Mesendoderm (in vitro differentiated cells): ENCODE results near the gene PPP4R1.

Experiments used
- DNase-seq: peaks from one replicate; pipeline ENCODE4 v3.0.0; 2013
- H2AK5ac ChIP-seq: 2 replicates; pipeline ENCODE4 v1.6.1; 2013; ENCODE audit warnings: low read length, inconsistent platforms
- H2BK120ac ChIP-seq: 2 replicates; pipeline ENCODE4 v1.6.1; 2013; ENCODE audit warnings: low read depth, mild to moderate bottlenecking, low read length, moderate library complexity, mixed read lengths
- H2BK15ac ChIP-seq: replicated peaks from 2 replicates; pipeline ENCODE4 v1.6.1; 2013; ENCODE audit warnings: low read depth, mild to moderate bottlenecking, moderate library complexity
- H2BK5ac ChIP-seq: 2 replicates; pipeline ENCODE4 v1.6.1; 2013; ENCODE audit warnings: low read length, inconsistent platforms
- H3K18ac ChIP-seq: 2 replicates; pipeline ENCODE4 v1.6.1; 2013; ENCODE audit warnings: mild to moderate bottlenecking, low read length, mixed read lengths
- H3K23ac ChIP-seq: one replicate; pipeline ENCODE4 v1.6.1; 2013; ENCODE audit warnings: low read length
- H3K27ac ChIP-seq: 2 replicates; pipeline ENCODE4 v1.5.1; 2013; ENCODE audit warnings: low read depth, mild to moderate bottlenecking, inconsistent platforms, low read length, moderate library complexity
- H3K27me3 ChIP-seq: 2 replicates; pipeline ENCODE4 v1.6.1; 2013; ENCODE audit warnings: low read length, control low read depth, mild to moderate bottlenecking, inconsistent platforms; ENCODE audit not compliant: insufficient read depth, poor library complexity
- H3K36me3 ChIP-seq: 2 replicates; pipeline ENCODE4 v1.6.1; 2013; ENCODE audit warnings: low read length, inconsistent platforms; ENCODE audit not compliant: control insufficient read depth, insufficient read depth
- H3K4ac ChIP-seq: one replicate; pipeline ENCODE4 v1.6.1; 2013; ENCODE audit warnings: low read depth, mild to moderate bottlenecking, low read length, moderate library complexity
- H3K4me1 ChIP-seq: 2 replicates; pipeline ENCODE4 v1.6.1; 2013; ENCODE audit warnings: low read depth, low read length, inconsistent platforms; ENCODE audit not compliant: control insufficient read depth
- H3K4me2 ChIP-seq: 2 replicates; pipeline ENCODE4 v1.6.1; 2013; ENCODE audit warnings: low read length
- H3K4me3 ChIP-seq: 2 replicates; pipeline ENCODE4 v1.5.1; 2013; ENCODE audit warnings: mild to moderate bottlenecking, low read length
- H3K56ac ChIP-seq: one replicate; pipeline ENCODE4 v1.6.1; 2013; ENCODE audit warnings: low read length
- H3K79me1 ChIP-seq: 2 replicates; pipeline ENCODE4 v1.6.1; 2013; ENCODE audit warnings: low read length, inconsistent platforms
- H3K79me2 ChIP-seq: 2 replicates; pipeline ENCODE4 v1.6.1; 2013; ENCODE audit warnings: mild to moderate bottlenecking, low read length; ENCODE audit not compliant: control insufficient read depth, insufficient read depth
- H3K9ac ChIP-seq: 2 replicates; pipeline ENCODE4 v1.6.1; 2013; ENCODE audit warnings: low read length, inconsistent platforms
- H4K5ac ChIP-seq: one replicate; pipeline ENCODE4 v1.6.1; 2013; ENCODE audit warnings: low read length
- H4K8ac ChIP-seq: one replicate; pipeline ENCODE4 v1.6.1; 2013; ENCODE audit warnings: low read depth, mild to moderate bottlenecking, control low read depth, low read length, moderate library complexity
- WGBS: extraction: QIAGEN DNeasy Blood & Tissue Kit; methylation state at CpG from one replicate; pipeline ENCODE4 v1.1.7; 2013; ENCODE audit warnings: low lambda C conversion rate, missing lambda C conversion rate; ENCODE audit not compliant: insufficient coverage; ENCODE audit errors: extremely low coverage; 5-methylcytosine and 5-hydroxymethylcytosine counted together

The PPP4R1 gene

DNA sequence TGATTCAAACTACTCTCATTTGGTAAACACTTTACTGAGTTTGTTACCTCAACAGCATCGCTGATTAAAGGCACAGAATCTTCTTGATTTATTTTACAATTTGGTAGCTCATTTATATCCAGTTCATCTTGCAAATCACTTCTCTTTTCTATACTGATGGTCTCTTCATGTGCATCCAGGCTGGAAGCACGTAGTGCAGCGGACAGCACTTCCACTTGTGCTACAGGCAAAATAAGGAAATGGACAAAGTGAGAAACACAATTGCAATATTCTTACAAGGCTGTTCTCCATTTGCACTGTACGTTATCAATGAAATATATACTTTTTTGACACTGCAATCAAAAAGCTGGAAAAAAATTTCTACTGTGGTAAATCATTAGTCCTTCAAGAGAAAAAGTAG, 51.0 kb downstream of the PPP4R1 start:
- Histone ChIP-seq H3K79me1 (peaks cover 2% of the 10 kb centered on the region), H3K4ac (no peak overlapping the region), H3K4me3 (no peak overlapping the region), H2BK5ac (no peak overlapping the region), H3K4me1 (no peaks in the 10 kb centered on the region), H3K79me2 (no peaks in the 10 kb centered on the region), H3K36me3 (peaks cover 8% of the 10 kb centered on the region), H2AK5ac (no peak overlapping the region), H3K9ac (no peak overlapping the region), H3K18ac (no peak overlapping the region), H2BK120ac (no peak overlapping the region), H3K56ac (no peak overlapping the region), H4K5ac (no peak overlapping the region), H4K8ac (no peak overlapping the region), H3K27me3 (no peaks in the 10 kb centered on the region), H3K27ac (no peak overlapping the region), H3K23ac (no peak overlapping the region), H2BK15ac (no peak overlapping the region), H3K4me2 (no peak overlapping the region)
- no peak for DNase-seq
- WGBS, result no CpG with 5 or more reads among the region's 4 CpGs

DNA sequence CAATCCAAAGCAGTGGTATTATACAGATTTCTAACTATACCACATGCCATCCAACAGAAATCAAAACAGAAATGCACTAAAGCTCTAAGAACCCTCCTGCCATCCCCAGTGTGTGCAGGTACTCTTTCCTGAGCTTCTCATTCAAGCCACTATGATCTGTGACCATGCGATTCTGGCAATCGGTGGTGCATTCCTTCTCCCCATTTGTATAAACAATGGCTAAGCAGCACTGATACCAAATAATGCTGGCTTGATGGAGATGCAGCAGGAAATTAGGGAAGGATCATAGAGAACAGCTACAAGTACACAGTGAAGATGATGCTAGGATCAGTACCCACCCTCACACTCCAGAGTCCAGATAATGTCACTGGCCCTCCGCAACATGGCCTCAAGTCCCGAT, 51.8 kb downstream of the PPP4R1 start:
- Histone ChIP-seq H4K5ac (no peak overlapping the region), H2AK5ac (no peak overlapping the region), H4K8ac (no peak overlapping the region), H3K79me2 (no peaks in the 10 kb centered on the region), H3K27ac (no peak overlapping the region), H3K56ac (no peak overlapping the region), H3K36me3 (peaks cover 8% of the 10 kb centered on the region), H3K79me1 (peaks cover 2% of the 10 kb centered on the region), H3K23ac (no peak overlapping the region), H3K4me3 (no peak overlapping the region), H3K18ac (no peak overlapping the region), H3K27me3 (no peaks in the 10 kb centered on the region), H2BK120ac (no peak overlapping the region), H3K9ac (no peak overlapping the region), H2BK15ac (no peak overlapping the region), H2BK5ac (no peak overlapping the region), H3K4me2 (no peak overlapping the region), H3K4me1 (no peaks in the 10 kb centered on the region), H3K4ac (no peak overlapping the region)
- no CpG with 5 or more reads among the region's 4 CpGs for WGBS
- DNase-seq, result no peak

DNA sequence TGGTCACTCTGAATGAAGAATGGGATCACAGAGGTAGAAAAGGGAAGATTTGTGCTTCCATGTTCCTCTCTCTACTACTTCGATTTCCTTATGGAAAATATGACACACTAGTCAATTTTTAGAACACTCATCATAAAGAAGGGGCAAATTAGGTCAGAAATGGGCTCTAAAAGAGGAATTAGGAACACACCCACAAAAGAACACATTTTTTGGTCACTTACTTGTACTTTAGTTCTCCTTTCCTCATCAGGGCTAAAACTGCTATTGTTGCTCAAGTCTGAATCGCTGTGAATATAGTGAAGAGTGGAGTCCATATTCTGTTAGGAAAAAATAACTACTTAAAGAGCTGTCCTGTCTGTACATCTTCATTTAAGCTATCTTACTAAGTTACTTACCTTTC, 52.6 kb downstream of the PPP4R1 start:
- Histone ChIP-seq H3K4ac (no peak overlapping the region), H3K36me3 (peaks cover 8% of the 10 kb centered on the region), H2BK5ac (no peak overlapping the region), H3K79me1 (peaks cover 2% of the 10 kb centered on the region), H3K79me2 (no peaks in the 10 kb centered on the region), H4K5ac (no peak overlapping the region), H3K4me3 (no peak overlapping the region), H3K9ac (no peak overlapping the region), H3K56ac (no peak overlapping the region), H3K18ac (no peak overlapping the region), H2BK120ac (no peak overlapping the region), H3K23ac (no peak overlapping the region), H3K27me3 (no peaks in the 10 kb centered on the region), H3K4me2 (no peak overlapping the region), H3K27ac (no peak overlapping the region), H2AK5ac (no peak overlapping the region), H3K4me1 (no peaks in the 10 kb centered on the region), H2BK15ac (no peak overlapping the region), H4K8ac (no peak overlapping the region)
- no CpG with 5 or more reads among the region's 2 CpGs for WGBS
- DNase-seq, result no peak

DNA sequence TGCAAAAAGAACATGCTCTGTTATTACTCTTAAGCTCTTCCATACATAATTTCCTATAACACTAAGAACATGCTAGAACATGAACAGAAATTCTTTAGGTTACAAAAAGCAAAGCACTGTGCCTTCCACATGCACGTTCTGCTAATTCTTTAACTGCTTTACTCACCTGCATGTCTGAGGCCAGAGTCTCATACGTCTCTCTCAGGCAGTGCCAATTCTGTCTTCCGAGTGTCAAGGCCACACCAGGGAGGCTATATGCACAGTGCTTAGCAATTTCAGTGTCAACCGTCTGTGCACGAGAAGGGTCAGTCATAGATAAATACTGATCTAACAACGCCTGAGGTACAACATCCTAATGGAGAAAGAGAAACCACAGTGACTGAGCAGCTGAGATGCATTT, 55.1 kb downstream of the PPP4R1 start:
- no peak overlapping the region for H3K56ac ChIP-seq
- H3K18ac ChIP-seq, result no peak overlapping the region
- no CpG with 5 or more reads among the region's 6 CpGs for WGBS
- H2BK5ac ChIP-seq, result no peak overlapping the region
- no peak overlapping the region for H2BK15ac ChIP-seq
- no peak overlapping the region for H3K4me2 ChIP-seq
- peaks cover 12% of the 10 kb centered on the region for H3K36me3 ChIP-seq
- no peak overlapping the region for H2BK120ac ChIP-seq
- H3K27me3 ChIP-seq, result no peaks in the 10 kb centered on the region
- H3K4ac ChIP-seq, result no peak overlapping the region
- H3K23ac ChIP-seq, result no peak overlapping the region
- H3K4me3 ChIP-seq, result no peak overlapping the region
- no peak overlapping the region for H3K27ac ChIP-seq
- H3K79me1 ChIP-seq, result no peaks in the 10 kb centered on the region
- H4K5ac ChIP-seq, result no peak overlapping the region
- no peaks in the 10 kb centered on the region for H3K4me1 ChIP-seq
- H4K8ac ChIP-seq, result no peak overlapping the region
- H3K9ac ChIP-seq, result no peak overlapping the region
- no peak overlapping the region for H2AK5ac ChIP-seq
- no peaks in the 10 kb centered on the region for H3K79me2 ChIP-seq
- no peak for DNase-seq

DNA sequence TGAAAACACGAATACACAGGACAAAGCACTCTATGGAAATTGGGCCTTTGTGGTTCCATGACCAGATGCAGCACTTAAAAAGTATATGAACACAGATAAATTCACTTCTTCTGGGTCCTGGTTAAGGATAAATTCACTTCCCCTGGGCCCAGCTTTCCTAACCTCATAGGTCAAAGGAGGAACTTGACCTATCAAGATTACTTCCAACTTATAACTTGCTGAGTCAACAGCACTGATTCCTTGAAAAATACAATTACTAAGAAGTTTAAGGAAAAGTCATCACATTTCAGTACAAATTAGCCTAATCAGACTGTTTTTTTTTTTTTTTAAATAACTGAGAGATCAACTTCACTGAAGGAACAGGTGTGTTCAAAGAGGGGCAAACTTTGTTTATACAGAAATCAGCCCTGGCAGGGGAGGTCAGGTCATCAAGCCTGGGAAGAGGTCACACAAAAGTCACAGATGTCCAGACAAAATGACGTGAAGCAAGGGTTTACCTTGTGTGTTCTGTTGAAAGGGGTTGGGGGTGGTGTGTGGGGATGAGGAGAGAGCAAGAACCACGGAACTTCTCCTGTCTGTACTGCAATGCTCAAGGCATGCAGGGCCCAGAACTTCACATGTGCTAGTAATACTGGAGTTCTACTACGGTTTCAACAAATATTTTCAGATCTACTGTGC, 55.8 kb downstream of the PPP4R1 start:
- no peak overlapping the region for H3K4ac ChIP-seq
- DNase-seq, result no peak
- H3K4me1 ChIP-seq, result no peaks in the 10 kb centered on the region
- H3K18ac ChIP-seq, result no peak overlapping the region
- H3K36me3 ChIP-seq, result peaks cover 13% of the 10 kb centered on the region
- H3K4me3 ChIP-seq, result no peak overlapping the region
- WGBS, result no CpG with 5 or more reads among the region's 4 CpGs
- no peak overlapping the region for H4K5ac ChIP-seq
- H2BK120ac ChIP-seq, result no peak overlapping the region
- no peak overlapping the region for H2AK5ac ChIP-seq
- H3K4me2 ChIP-seq, result no peak overlapping the region
- no peak overlapping the region for H2BK5ac ChIP-seq
- H3K23ac ChIP-seq, result no peak overlapping the region
- H3K79me1 ChIP-seq, result no peaks in the 10 kb centered on the region
- no peak overlapping the region for H3K56ac ChIP-seq
- H2BK15ac ChIP-seq, result no peak overlapping the region
- no peaks in the 10 kb centered on the region for H3K27me3 ChIP-seq
- H3K9ac ChIP-seq, result no peak overlapping the region
- no peak overlapping the region for H3K27ac ChIP-seq
- H3K79me2 ChIP-seq, result no peaks in the 10 kb centered on the region
- H4K8ac ChIP-seq, result no peak overlapping the region
